Lower leg skin (tissue), 3 donors: ENCODE measurements around the gene HLA-DRB5.

Source experiments
- POLR2A ChIP-seq, 2 donors: fragments of 450-650 bp; IDR thresholded peaks; one replicate each; pipeline ENCODE4 v1.6.1; 2016 to 2017; ENCODE audit warnings: antibody characterized with exemption in 2 of 2, mild to moderate bottlenecking in 1 of 2, moderate library complexity in 1 of 2
- TF ChIP-seq, protein P1 (sequence below), 3 donors: fragments of 450-650 bp; IDR thresholded peaks; one replicate each; pipeline ENCODE4 v1.5.1; 2016; ENCODE audit warnings: antibody characterized with exemption in 3 of 3, mild to moderate bottlenecking in 3 of 3, moderate library complexity in 2 of 3

- TF ChIP-seq, protein P1, sequence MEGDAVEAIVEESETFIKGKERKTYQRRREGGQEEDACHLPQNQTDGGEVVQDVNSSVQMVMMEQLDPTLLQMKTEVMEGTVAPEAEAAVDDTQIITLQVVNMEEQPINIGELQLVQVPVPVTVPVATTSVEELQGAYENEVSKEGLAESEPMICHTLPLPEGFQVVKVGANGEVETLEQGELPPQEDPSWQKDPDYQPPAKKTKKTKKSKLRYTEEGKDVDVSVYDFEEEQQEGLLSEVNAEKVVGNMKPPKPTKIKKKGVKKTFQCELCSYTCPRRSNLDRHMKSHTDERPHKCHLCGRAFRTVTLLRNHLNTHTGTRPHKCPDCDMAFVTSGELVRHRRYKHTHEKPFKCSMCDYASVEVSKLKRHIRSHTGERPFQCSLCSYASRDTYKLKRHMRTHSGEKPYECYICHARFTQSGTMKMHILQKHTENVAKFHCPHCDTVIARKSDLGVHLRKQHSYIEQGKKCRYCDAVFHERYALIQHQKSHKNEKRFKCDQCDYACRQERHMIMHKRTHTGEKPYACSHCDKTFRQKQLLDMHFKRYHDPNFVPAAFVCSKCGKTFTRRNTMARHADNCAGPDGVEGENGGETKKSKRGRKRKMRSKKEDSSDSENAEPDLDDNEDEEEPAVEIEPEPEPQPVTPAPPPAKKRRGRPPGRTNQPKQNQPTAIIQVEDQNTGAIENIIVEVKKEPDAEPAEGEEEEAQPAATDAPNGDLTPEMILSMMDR (IDR thresholded peaks at IDR 0.05): no peak
- TF ChIP-seq POLR2A (IDR thresholded peaks at IDR 0.05): no peak
These were observed 54.5 kb downstream of the HLA-DRB5 start for GRCh38 chr6:32475392-32476206.
